Iris pigment epithelial cell (primary cell): ENCODE results near the gene PTS.

Source experiments
- DNase-seq: peaks from one replicate; pipeline ENCODE4 v3.0.0-alpha.2; 2011; ENCODE audit warnings: low read depth

PTS gene

GRCh38 chr11:112265659-112266409 is 39.6 kb downstream of the PTS start:
- DNase-seq, result no peak

GRCh38 chr11:112266410-112266778 is 40.2 kb downstream of the PTS start:
- DNase-seq, result no peak

- no peak for DNase-seq
Measured at GRCh38 chr11:112267188-112267591, 41.0 kb downstream of the PTS start.

DNA sequence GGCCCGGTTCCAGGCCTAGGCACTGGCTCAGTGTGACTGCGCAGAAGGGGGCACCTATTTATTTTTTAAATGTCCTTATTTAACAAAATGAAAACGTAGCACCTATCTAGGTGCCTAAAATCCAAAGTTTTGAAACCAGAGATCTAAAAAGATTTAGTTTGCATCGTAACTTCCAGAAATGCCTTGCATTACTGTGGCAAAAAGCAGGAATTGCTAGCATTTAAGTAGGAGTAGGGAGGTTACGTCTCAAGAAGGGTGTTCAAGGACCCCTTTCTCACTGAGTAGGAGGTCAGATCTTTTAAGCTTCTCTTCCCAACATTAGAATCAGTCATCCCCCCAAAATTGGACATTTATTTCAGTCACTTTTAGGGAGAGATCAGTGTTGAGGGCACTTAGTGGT is 42.2 kb downstream of the PTS start:
- no peak for DNase-seq

GRCh38 chr11:112269139-112269538 is 42.9 kb downstream of the PTS start:
- no peak for DNase-seq

DNA sequence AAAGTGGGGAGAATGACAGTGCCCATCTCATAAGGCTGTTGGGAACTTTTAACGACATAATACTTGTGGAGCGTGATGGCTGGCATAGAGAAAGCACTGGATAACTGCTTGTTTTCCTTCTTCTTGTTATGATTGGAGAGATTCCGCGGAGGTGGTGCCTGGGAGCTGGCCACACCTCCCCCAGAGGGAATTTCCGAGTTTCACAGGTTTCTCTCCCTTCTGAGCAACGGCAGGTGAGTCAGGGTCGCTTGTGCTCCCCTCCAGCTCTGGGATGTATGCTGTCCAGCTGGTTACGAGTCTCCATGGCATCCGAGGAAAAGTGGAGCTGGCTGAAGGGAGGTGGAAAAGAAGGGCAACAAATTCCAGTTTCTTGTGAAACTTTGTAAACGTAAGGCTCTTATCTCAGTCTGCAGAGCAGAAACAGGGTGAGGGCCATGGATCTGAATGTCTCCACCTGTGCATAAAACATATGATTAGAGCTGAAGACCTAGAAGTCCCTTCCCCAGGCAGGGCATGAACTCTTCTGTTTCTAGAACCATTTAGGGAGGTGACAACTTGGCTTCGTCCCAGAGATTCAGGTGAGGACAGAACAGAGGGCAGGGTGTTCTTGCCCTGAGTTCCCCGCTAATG is 44.4 kb downstream of the PTS start:
- no peak for DNase-seq

DNA sequence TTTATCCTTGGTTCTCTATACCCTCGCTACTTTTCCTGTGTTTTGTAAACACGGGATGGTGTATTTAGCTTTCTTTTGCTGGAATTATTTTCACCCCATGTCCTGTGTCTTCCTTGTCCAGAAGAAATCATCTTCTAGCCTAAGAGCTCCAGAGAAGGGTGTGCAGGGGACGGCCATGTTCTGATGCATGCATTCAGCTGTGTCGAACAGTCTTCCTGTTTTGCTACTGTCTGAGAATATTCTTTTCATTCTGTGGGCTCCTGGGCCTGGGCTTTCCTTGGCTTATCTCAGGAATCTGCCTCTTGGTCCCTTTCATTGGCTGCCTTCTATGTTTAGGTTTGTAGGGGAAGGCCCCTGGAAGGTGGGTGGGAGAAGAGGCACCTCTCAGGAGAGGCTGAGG is 45.0 kb downstream of the PTS start:
- DNase-seq, result no peak

GRCh38 chr11:112273066-112273465 is 46.8 kb downstream of the PTS start:
- DNase-seq, result no peak

DNA sequence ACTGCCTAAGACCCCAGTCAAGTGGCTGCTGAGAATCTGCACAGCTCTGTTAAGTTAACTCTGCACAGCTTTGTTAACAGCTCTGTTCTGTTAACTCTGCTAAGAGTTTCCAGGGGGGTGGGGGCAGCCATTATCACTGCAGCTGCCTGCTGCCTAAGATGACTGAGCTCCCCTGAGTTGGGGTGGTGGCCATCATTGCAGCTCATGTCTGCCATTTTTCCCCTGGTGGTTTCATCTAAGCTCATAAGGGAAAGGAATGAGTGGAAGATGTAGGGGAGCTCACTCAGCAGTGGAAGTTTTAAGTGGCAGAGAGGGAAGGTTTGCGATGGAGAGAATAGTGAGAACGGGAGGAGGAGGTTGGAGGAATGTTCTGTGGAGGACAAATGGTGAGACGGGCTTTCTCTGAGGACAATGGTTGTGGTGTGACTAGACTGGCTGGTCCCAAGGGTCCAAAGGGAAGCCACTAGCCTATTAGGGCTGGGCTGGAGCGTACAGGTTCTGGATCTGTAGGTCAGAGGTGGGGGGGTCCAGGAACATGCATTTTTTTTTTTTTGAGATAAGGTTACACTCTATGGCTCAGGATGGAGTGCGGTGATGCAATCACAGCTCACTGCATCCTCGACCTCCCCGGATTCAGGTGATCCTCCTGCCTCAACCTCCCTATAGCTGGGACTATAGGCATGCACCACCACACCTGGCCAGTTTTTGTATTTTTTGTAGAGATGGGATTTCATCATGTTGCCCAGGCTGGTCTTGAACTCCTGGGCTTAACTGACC is 48.0 kb downstream of the PTS start:
- DNase-seq, result no peak

DNA sequence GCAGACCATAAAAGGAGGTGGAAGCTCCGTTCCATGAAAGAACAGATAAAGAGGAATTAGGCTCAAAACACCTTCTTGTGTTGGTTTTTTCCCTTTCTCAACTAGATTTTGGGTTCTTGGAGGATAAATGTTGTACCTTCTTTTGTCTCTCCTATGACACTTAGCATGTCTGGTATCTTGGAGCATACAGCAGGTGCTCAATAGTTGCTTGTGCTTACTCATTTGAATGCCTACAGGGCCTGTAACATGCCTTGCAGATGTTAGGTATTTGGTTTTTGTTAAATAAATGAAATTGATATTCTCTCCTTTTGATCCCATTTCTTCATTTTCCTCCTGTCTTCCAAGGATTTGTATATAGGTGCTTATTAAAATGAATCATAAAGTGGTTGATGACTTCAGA is 50.8 kb downstream of the PTS start:
- DNase-seq, result no peak

- DNase-seq, result peak; percentile 46
Measured at GRCh38 chr11:112277941-112278340, 51.7 kb downstream of the PTS start.

DNA sequence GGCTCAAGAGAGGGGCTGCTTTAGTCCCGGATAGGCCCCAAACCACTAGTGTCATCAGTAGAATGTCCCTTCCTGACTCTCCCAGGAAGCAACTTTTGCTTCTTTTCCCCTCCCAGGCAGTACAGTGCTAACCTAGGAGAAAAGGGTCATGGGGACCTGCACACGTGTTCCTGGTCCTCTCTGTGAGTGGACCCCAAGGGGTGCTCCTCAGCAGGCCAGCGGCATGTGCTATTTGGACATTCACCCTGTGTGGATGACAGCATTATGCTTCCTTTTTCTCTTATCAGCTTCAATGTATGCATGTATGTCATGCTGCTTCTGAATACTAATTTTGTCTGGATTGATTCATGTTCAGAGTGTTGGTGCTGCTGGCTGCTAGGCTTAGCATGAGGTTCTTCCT is 52.6 kb downstream of the PTS start:
- DNase-seq, result no peak

DNA sequence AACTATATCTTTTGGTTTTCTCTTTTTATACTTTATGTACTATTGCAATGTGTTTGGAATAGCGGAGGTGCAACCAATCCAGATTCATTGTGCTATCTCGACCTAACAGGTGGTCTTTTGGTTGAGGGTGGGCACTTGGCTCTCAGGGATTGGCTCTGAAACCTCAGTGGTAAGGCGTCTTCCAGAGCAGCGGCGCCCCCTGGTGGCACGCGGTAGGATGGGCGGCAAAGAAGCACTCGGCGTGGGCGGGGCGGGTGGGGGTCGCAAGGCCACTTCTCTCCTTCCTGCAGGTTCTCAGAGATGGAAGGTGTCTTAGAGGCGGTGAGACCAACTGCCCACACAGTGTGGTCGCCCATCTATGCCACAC is 53.7 kb downstream of the PTS start:
- peak; percentile 48 for DNase-seq

GRCh38 chr11:112280268-112281126 is 54.3 kb downstream of the PTS start:
- peak; percentile 84 for DNase-seq

- no peak for DNase-seq
Measured at GRCh38 chr11:112281726-112282125, 55.5 kb downstream of the PTS start.
